ENCODE results near the gene FOXD2. TPM values are rescaled to one million over a fixed set of nuclear protein-coding genes. Genes with fewer than 3 reads are reported as not detected.

The FOXD2 gene
- polyA plus RNA-seq, 1 of the 3 experiments (the other 2 are of a cell fraction): not detected

DNA sequence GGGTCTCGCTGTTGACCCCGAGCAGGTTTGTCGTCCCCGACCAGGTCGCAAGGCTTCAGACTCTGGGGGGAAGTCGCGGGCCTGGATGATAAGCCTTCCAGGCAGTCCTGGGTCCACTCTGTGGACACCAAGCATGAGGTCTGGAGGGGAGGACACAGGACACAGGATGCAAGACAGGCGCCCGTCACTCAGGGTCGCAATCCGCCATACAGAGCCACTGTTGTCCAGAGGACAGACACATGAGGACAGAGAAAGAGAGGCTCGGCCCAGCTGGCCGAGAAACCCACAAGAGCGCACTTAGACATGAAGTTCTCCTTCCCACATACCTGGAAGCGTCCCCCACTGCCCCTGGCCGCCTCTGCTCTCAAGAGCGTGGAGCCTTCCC lies 4.8 kb upstream of the FOXD2 start (continued):
- TF ChIP-seq, protein P1, sequence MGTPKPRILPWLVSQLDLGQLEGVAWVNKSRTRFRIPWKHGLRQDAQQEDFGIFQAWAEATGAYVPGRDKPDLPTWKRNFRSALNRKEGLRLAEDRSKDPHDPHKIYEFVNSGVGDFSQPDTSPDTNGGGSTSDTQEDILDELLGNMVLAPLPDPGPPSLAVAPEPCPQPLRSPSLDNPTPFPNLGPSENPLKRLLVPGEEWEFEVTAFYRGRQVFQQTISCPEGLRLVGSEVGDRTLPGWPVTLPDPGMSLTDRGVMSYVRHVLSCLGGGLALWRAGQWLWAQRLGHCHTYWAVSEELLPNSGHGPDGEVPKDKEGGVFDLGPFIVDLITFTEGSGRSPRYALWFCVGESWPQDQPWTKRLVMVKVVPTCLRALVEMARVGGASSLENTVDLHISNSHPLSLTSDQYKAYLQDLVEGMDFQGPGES (IDR thresholded peaks at IDR 0.05; ENCODE audit: low read depth, low read length): no peak
- TF ChIP-seq TCF12 (IDR thresholded peaks at IDR 0.05) (no peak), RCOR1 (IDR thresholded peaks at IDR 0.05; ENCODE audit: low read length) (no peak)

DNA sequence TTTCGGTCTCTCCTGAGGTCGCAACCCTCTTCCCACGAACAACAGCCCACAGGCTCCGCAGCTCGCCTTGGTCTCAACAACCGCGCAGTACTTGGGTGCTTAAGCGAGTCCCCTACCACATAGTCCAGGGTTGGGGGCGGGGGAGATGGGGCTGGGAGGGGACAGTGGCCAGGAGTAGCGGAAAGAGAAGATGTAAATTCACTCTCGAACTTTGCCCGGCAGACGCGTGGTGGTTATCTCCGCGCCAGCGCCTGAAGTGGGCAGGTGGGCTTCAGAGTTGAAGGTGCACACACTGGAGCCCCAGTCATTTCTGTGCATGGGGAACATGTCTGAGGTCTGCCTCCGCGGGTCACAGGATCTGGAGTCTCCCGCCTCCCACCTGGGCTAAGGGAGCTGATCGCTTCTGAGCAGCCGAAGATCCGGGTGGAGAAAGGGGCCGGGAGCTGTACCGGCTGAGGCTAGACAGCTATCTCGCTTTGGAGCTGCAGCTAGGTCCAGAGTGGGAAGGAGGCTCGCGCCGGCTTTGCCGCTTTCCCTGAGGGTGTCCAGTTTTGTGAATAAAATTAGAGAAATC lies 4.3 kb upstream of the FOXD2 start:
- Histone ChIP-seq H3K4me2 (0 out of 2 replicates have a peak overlapping the region, but pooled peaks have one; percentile 65), H3K4me1 (ENCODE audit: control insufficient read depth in 1 of 2, insufficient read depth in 2 of 2, low read depth in 1 of 2, low read length in 1 of 2) (peaks cover 0 to 12% of the 10 kb centered on the region in 2 experiments; a peak in 1 of 4 replicates), H3K4me3 (ENCODE audit: low read depth in 2 of 2, low read length in 1 of 2) (no peak overlapping the region), H3K79me2 (ENCODE audit: insufficient read depth) (no peaks in the 10 kb centered on the region), H3K27ac (ENCODE audit: low read depth in 2 of 2, low read length in 1 of 2) (no peak overlapping the region), H3K36me3 (replicated peaks in 1 of 2; ENCODE audit: control insufficient read depth in 1 of 2, insufficient read depth in 2 of 2, low read length in 1 of 2) (no peaks in the 10 kb centered on the region), H3K9me3 (no peaks in the 10 kb centered on the region), H3K27me3 (ENCODE audit: insufficient read depth) (peaks cover 43% of the 10 kb centered on the region), H4K20me1 (ENCODE audit: insufficient read depth) (no peaks in the 10 kb centered on the region; the same call in 1 of the 2 replicates), H3K9me2 (no peaks in the 10 kb centered on the region), H2AFZ (ENCODE audit: low read depth) (no peak overlapping the region; the same call in 1 of the 2 replicates), H3K9ac (no peak overlapping the region), H3F3A (replicated peaks; ENCODE audit: insufficient read depth) (no peaks in the 10 kb centered on the region)
- POLR2A ChIA-PET: interaction anchor here (0.6 kb wide), 1 partner anchor 372 kb away, joined by 3 read pairs; no protein-coding TSS in a partner anchor
- 37% methylated on average over 23 of the region's 30 CpGs for WGBS (ENCODE audit: low lambda C conversion rate)
- CTCF ChIA-PET: interaction anchor here (0.5 to 28.7 kb wide), 14 partner anchors 12 to 731 kb away, joined by 3 to 1422 read pairs (median 5); no protein-coding TSS in a partner anchor
- TF ChIP-seq RAD21 (IDR thresholded peaks at IDR 0.05; ENCODE audit: low read length) (no peak), FOXJ3 (CRISPR knock-in tag; IDR thresholded peaks at IDR 0.05) (no peak), RFX5 (IDR thresholded peaks at IDR 0.05; ENCODE audit: low read length) (no peak), TEAD4 (IDR thresholded peaks at IDR 0.05; ENCODE audit: borderline replicate concordance, insufficient read depth) (no peak), YY1 (IDR thresholded peaks at IDR 0.05; ENCODE audit: low read depth) (no peak), NRF1 (IDR thresholded peaks at IDR 0.05; ENCODE audit: low read depth, low read length) (no peak), POLR2AphosphoS5 (IDR thresholded peaks at IDR 0.05; ENCODE audit: low read depth, low read length) (no peak)
- TF ChIP-seq, protein P2, sequence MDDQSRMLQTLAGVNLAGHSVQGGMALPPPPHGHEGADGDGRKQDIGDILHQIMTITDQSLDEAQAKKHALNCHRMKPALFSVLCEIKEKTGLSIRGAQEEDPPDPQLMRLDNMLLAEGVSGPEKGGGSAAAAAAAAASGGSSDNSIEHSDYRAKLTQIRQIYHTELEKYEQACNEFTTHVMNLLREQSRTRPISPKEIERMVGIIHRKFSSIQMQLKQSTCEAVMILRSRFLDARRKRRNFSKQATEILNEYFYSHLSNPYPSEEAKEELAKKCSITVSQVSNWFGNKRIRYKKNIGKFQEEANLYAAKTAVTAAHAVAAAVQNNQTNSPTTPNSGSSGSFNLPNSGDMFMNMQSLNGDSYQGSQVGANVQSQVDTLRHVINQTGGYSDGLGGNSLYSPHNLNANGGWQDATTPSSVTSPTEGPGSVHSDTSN (IDR thresholded peaks at IDR 0.05): no peak
- TF ChIP-seq, protein P3, sequence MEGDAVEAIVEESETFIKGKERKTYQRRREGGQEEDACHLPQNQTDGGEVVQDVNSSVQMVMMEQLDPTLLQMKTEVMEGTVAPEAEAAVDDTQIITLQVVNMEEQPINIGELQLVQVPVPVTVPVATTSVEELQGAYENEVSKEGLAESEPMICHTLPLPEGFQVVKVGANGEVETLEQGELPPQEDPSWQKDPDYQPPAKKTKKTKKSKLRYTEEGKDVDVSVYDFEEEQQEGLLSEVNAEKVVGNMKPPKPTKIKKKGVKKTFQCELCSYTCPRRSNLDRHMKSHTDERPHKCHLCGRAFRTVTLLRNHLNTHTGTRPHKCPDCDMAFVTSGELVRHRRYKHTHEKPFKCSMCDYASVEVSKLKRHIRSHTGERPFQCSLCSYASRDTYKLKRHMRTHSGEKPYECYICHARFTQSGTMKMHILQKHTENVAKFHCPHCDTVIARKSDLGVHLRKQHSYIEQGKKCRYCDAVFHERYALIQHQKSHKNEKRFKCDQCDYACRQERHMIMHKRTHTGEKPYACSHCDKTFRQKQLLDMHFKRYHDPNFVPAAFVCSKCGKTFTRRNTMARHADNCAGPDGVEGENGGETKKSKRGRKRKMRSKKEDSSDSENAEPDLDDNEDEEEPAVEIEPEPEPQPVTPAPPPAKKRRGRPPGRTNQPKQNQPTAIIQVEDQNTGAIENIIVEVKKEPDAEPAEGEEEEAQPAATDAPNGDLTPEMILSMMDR (IDR thresholded peaks at IDR 0.05): no peak
- TF ChIP-seq, protein P4, sequence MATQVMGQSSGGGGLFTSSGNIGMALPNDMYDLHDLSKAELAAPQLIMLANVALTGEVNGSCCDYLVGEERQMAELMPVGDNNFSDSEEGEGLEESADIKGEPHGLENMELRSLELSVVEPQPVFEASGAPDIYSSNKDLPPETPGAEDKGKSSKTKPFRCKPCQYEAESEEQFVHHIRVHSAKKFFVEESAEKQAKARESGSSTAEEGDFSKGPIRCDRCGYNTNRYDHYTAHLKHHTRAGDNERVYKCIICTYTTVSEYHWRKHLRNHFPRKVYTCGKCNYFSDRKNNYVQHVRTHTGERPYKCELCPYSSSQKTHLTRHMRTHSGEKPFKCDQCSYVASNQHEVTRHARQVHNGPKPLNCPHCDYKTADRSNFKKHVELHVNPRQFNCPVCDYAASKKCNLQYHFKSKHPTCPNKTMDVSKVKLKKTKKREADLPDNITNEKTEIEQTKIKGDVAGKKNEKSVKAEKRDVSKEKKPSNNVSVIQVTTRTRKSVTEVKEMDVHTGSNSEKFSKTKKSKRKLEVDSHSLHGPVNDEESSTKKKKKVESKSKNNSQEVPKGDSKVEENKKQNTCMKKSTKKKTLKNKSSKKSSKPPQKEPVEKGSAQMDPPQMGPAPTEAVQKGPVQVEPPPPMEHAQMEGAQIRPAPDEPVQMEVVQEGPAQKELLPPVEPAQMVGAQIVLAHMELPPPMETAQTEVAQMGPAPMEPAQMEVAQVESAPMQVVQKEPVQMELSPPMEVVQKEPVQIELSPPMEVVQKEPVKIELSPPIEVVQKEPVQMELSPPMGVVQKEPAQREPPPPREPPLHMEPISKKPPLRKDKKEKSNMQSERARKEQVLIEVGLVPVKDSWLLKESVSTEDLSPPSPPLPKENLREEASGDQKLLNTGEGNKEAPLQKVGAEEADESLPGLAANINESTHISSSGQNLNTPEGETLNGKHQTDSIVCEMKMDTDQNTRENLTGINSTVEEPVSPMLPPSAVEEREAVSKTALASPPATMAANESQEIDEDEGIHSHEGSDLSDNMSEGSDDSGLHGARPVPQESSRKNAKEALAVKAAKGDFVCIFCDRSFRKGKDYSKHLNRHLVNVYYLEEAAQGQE (IDR thresholded peaks at IDR 0.05; ENCODE audit: low read depth, low read length): no peak
- DNase-seq: no peak
